ENCODE results near the gene AKR1C3.

Gene AKR1C3

GRCh38 chr10:5079306-5079830 lies 14.8 kb upstream of the AKR1C3 start:
- Histone ChIP-seq H3K23ac (ENCODE audit: low read length) (no peak overlapping the region), H3K4me2 (ENCODE audit: low read length) (no peak overlapping the region), H2BK120ac (ENCODE audit: low read depth, low read length) (no peak overlapping the region), H3K9ac (ENCODE audit: low read length) (no peak overlapping the region), H2AK5ac (ENCODE audit: low read length) (no peak overlapping the region), H3K79me1 (ENCODE audit: low read length) (no peaks in the 10 kb centered on the region), H4K5ac (ENCODE audit: low read length) (no peak overlapping the region), H3K27me3 (ENCODE audit: insufficient read depth, low read length, poor library complexity) (no peaks in the 10 kb centered on the region), H4K8ac (ENCODE audit: low read depth, low read length) (no peak overlapping the region), H2BK15ac (replicated peaks; ENCODE audit: low read depth) (no peak overlapping the region), H3K18ac (ENCODE audit: low read length) (peak overlapping the region; percentile 54), H3K27ac (ENCODE audit: low read depth, low read length) (no peak overlapping the region), H3K36me3 (ENCODE audit: control insufficient read depth, insufficient read depth, low read length) (no peaks in the 10 kb centered on the region), H2BK5ac (ENCODE audit: low read length) (no peak overlapping the region), H3K56ac (ENCODE audit: low read length) (no peak overlapping the region), H3K4ac (ENCODE audit: low read depth, low read length) (no peak overlapping the region), H3K4me3 (ENCODE audit: low read length) (no peak overlapping the region), H3K4me1 (ENCODE audit: control insufficient read depth, low read depth, low read length) (peaks cover 9% of the 10 kb centered on the region), H3K79me2 (ENCODE audit: control insufficient read depth, insufficient read depth, low read length) (no peaks in the 10 kb centered on the region)
- DNase-seq = peak; percentile 62
- WGBS (ENCODE audit: extremely low coverage, insufficient coverage, low lambda C conversion rate) = no CpG with 5 or more reads among the region's 2 CpGs

GRCh38 chr10:5079836-5080235 lies 14.4 kb upstream of the AKR1C3 start:
- no peak overlapping the region for H3K18ac ChIP-seq (ENCODE audit: low read length)
- H3K56ac ChIP-seq (ENCODE audit: low read length) = no peak overlapping the region
- no peaks in the 10 kb centered on the region for H3K79me1 ChIP-seq (ENCODE audit: low read length)
- no peak overlapping the region for H2BK15ac ChIP-seq (replicated peaks; ENCODE audit: low read depth)
- H3K9ac ChIP-seq (ENCODE audit: low read length) = no peak overlapping the region
- H4K5ac ChIP-seq (ENCODE audit: low read length) = no peak overlapping the region
- no peaks in the 10 kb centered on the region for H3K36me3 ChIP-seq (ENCODE audit: control insufficient read depth, insufficient read depth, low read length)
- no peak overlapping the region for H3K23ac ChIP-seq (ENCODE audit: low read length)
- H3K4me1 ChIP-seq (ENCODE audit: control insufficient read depth, low read depth, low read length) = peaks cover 9% of the 10 kb centered on the region
- no peak overlapping the region for H2AK5ac ChIP-seq (ENCODE audit: low read length)
- no CpG with 5 or more reads among the region's 6 CpGs for WGBS (ENCODE audit: extremely low coverage, insufficient coverage, low lambda C conversion rate)
- no peak overlapping the region for H3K27ac ChIP-seq (ENCODE audit: low read depth, low read length)
- H3K4ac ChIP-seq (ENCODE audit: low read depth, low read length) = no peak overlapping the region
- no peaks in the 10 kb centered on the region for H3K27me3 ChIP-seq (ENCODE audit: insufficient read depth, low read length, poor library complexity)
- H2BK5ac ChIP-seq (ENCODE audit: low read length) = no peak overlapping the region
- DNase-seq = no peak
- no peak overlapping the region for H3K4me2 ChIP-seq (ENCODE audit: low read length)
- H4K8ac ChIP-seq (ENCODE audit: low read depth, low read length) = no peak overlapping the region
- H2BK120ac ChIP-seq (ENCODE audit: low read depth, low read length) = no peak overlapping the region
- no peak overlapping the region for H3K4me3 ChIP-seq (ENCODE audit: low read length)
- no peaks in the 10 kb centered on the region for H3K79me2 ChIP-seq (ENCODE audit: control insufficient read depth, insufficient read depth, low read length)

- H2BK120ac ChIP-seq (ENCODE audit: low read depth, low read length) = no peak overlapping the region
- no peak overlapping the region for H3K23ac ChIP-seq (ENCODE audit: low read length)
- H3K27ac ChIP-seq (ENCODE audit: low read depth, low read length) = no peak overlapping the region
- DNase-seq = no peak
- H2BK5ac ChIP-seq (ENCODE audit: low read length) = no peak overlapping the region
- no peak overlapping the region for H4K5ac ChIP-seq (ENCODE audit: low read length)
- H3K56ac ChIP-seq (ENCODE audit: low read length) = no peak overlapping the region
- H3K4ac ChIP-seq (ENCODE audit: low read depth, low read length) = no peak overlapping the region
- H3K18ac ChIP-seq (ENCODE audit: low read length) = no peak overlapping the region
- H4K8ac ChIP-seq (ENCODE audit: low read depth, low read length) = no peak overlapping the region
- no CpG with 5 or more reads among the region's 1 CpG for WGBS (ENCODE audit: extremely low coverage, insufficient coverage, low lambda C conversion rate)
- H3K79me1 ChIP-seq (ENCODE audit: low read length) = no peaks in the 10 kb centered on the region
- H3K4me3 ChIP-seq (ENCODE audit: low read length) = no peak overlapping the region
- H3K27me3 ChIP-seq (ENCODE audit: insufficient read depth, low read length, poor library complexity) = no peaks in the 10 kb centered on the region
- H3K4me2 ChIP-seq (ENCODE audit: low read length) = no peak overlapping the region
- no peaks in the 10 kb centered on the region for H3K36me3 ChIP-seq (ENCODE audit: control insufficient read depth, insufficient read depth, low read length)
- no peaks in the 10 kb centered on the region for H3K79me2 ChIP-seq (ENCODE audit: control insufficient read depth, insufficient read depth, low read length)
- no peak overlapping the region for H2AK5ac ChIP-seq (ENCODE audit: low read length)
- peaks cover 9% of the 10 kb centered on the region for H3K4me1 ChIP-seq (ENCODE audit: control insufficient read depth, low read depth, low read length)
- H2BK15ac ChIP-seq (replicated peaks; ENCODE audit: low read depth) = no peak overlapping the region
- no peak overlapping the region for H3K9ac ChIP-seq (ENCODE audit: low read length)
These were observed 13.1 kb upstream of the AKR1C3 start for GRCh38 chr10:5081091-5081490.

- H4K8ac ChIP-seq (ENCODE audit: low read depth, low read length) = no peak overlapping the region
- no peaks in the 10 kb centered on the region for H3K4me1 ChIP-seq (ENCODE audit: control insufficient read depth, low read depth, low read length)
- no peak overlapping the region for H3K4me2 ChIP-seq (ENCODE audit: low read length)
- no peaks in the 10 kb centered on the region for H3K79me1 ChIP-seq (ENCODE audit: low read length)
- no peak for DNase-seq
- no CpG with 5 or more reads among the region's 2 CpGs for WGBS (ENCODE audit: extremely low coverage, insufficient coverage, low lambda C conversion rate)
- H3K18ac ChIP-seq (ENCODE audit: low read length) = no peak overlapping the region
- H3K4ac ChIP-seq (ENCODE audit: low read depth, low read length) = no peak overlapping the region
- H2BK120ac ChIP-seq (ENCODE audit: low read depth, low read length) = no peak overlapping the region
- H3K36me3 ChIP-seq (ENCODE audit: control insufficient read depth, insufficient read depth, low read length) = no peaks in the 10 kb centered on the region
- H2BK15ac ChIP-seq (replicated peaks; ENCODE audit: low read depth) = no peak overlapping the region
- H3K4me3 ChIP-seq (ENCODE audit: low read length) = no peak overlapping the region
- H3K23ac ChIP-seq (ENCODE audit: low read length) = no peak overlapping the region
- no peak overlapping the region for H3K56ac ChIP-seq (ENCODE audit: low read length)
- H3K27ac ChIP-seq (ENCODE audit: low read depth, low read length) = no peak overlapping the region
- no peaks in the 10 kb centered on the region for H3K27me3 ChIP-seq (ENCODE audit: insufficient read depth, low read length, poor library complexity)
- no peak overlapping the region for H3K9ac ChIP-seq (ENCODE audit: low read length)
- no peaks in the 10 kb centered on the region for H3K79me2 ChIP-seq (ENCODE audit: control insufficient read depth, insufficient read depth, low read length)
- no peak overlapping the region for H2AK5ac ChIP-seq (ENCODE audit: low read length)
- no peak overlapping the region for H4K5ac ChIP-seq (ENCODE audit: low read length)
- no peak overlapping the region for H2BK5ac ChIP-seq (ENCODE audit: low read length)
These were observed 5.4 kb upstream of the AKR1C3 start for GRCh38 chr10:5088703-5089261.

GRCh38 chr10:5089865-5090264 lies 4.3 kb upstream of the AKR1C3 start:
- H4K5ac ChIP-seq (ENCODE audit: low read length) = no peak overlapping the region
- no peak overlapping the region for H3K27ac ChIP-seq (ENCODE audit: low read depth, low read length)
- no peaks in the 10 kb centered on the region for H3K36me3 ChIP-seq (ENCODE audit: control insufficient read depth, insufficient read depth, low read length)
- H3K23ac ChIP-seq (ENCODE audit: low read length) = no peak overlapping the region
- no peaks in the 10 kb centered on the region for H3K79me1 ChIP-seq (ENCODE audit: low read length)
- H3K27me3 ChIP-seq (ENCODE audit: insufficient read depth, low read length, poor library complexity) = no peaks in the 10 kb centered on the region
- H3K4me2 ChIP-seq (ENCODE audit: low read length) = no peak overlapping the region
- peaks cover 3% of the 10 kb centered on the region for H3K4me1 ChIP-seq (ENCODE audit: control insufficient read depth, low read depth, low read length)
- H3K18ac ChIP-seq (ENCODE audit: low read length) = no peak overlapping the region
- H3K56ac ChIP-seq (ENCODE audit: low read length) = no peak overlapping the region
- H2BK15ac ChIP-seq (replicated peaks; ENCODE audit: low read depth) = no peak overlapping the region
- no peak overlapping the region for H3K4ac ChIP-seq (ENCODE audit: low read depth, low read length)
- no peak overlapping the region for H2AK5ac ChIP-seq (ENCODE audit: low read length)
- no peak overlapping the region for H4K8ac ChIP-seq (ENCODE audit: low read depth, low read length)
- no peak overlapping the region for H3K9ac ChIP-seq (ENCODE audit: low read length)
- H2BK5ac ChIP-seq (ENCODE audit: low read length) = no peak overlapping the region
- no peak overlapping the region for H3K4me3 ChIP-seq (ENCODE audit: low read length)
- WGBS (ENCODE audit: extremely low coverage, insufficient coverage, low lambda C conversion rate) = no CpG with 5 or more reads among the region's 4 CpGs
- H3K79me2 ChIP-seq (ENCODE audit: control insufficient read depth, insufficient read depth, low read length) = no peaks in the 10 kb centered on the region
- no peak overlapping the region for H2BK120ac ChIP-seq (ENCODE audit: low read depth, low read length)
- DNase-seq = peak; percentile 80

GRCh38 chr10:5090551-5090950 lies 3.7 kb upstream of the AKR1C3 start:
- no peak overlapping the region for H3K18ac ChIP-seq (ENCODE audit: low read length)
- no peaks in the 10 kb centered on the region for H3K27me3 ChIP-seq (ENCODE audit: insufficient read depth, low read length, poor library complexity)
- no peak overlapping the region for H3K56ac ChIP-seq (ENCODE audit: low read length)
- DNase-seq = no peak
- no peak overlapping the region for H2BK15ac ChIP-seq (replicated peaks; ENCODE audit: low read depth)
- H3K9ac ChIP-seq (ENCODE audit: low read length) = no peak overlapping the region
- H2BK120ac ChIP-seq (ENCODE audit: low read depth, low read length) = no peak overlapping the region
- no peak overlapping the region for H2AK5ac ChIP-seq (ENCODE audit: low read length)
- H3K4me1 ChIP-seq (ENCODE audit: control insufficient read depth, low read depth, low read length) = peaks cover 3% of the 10 kb centered on the region
- H3K36me3 ChIP-seq (ENCODE audit: control insufficient read depth, insufficient read depth, low read length) = no peaks in the 10 kb centered on the region
- H3K4ac ChIP-seq (ENCODE audit: low read depth, low read length) = no peak overlapping the region
- no peak overlapping the region for H3K23ac ChIP-seq (ENCODE audit: low read length)
- no peak overlapping the region for H3K4me3 ChIP-seq (ENCODE audit: low read length)
- H3K4me2 ChIP-seq (ENCODE audit: low read length) = no peak overlapping the region
- H3K79me2 ChIP-seq (ENCODE audit: control insufficient read depth, insufficient read depth, low read length) = no peaks in the 10 kb centered on the region
- no peaks in the 10 kb centered on the region for H3K79me1 ChIP-seq (ENCODE audit: low read length)
- no peak overlapping the region for H4K8ac ChIP-seq (ENCODE audit: low read depth, low read length)
- no peak overlapping the region for H2BK5ac ChIP-seq (ENCODE audit: low read length)
- no peak overlapping the region for H4K5ac ChIP-seq (ENCODE audit: low read length)
- H3K27ac ChIP-seq (ENCODE audit: low read depth, low read length) = no peak overlapping the region

Data from mesendoderm (in vitro differentiated cells).